Heart right ventricle (tissue), 16 donors: ENCODE data around the gene HNRNPU. TPM values are rescaled to one million over a fixed set of nuclear protein-coding genes. Genes with fewer than 3 reads are reported as not detected.

Experiments used
- ATAC-seq, 8 donors: fragments of 200-7000 bp; cut with Tn5 transposase; one replicate each; pipeline ENCODE4 v1.9.1; 2020; ENCODE audit warnings: mild to moderate bottlenecking in 8 of 8, moderate library complexity in 8 of 8, moderate number of reproducible peaks in 1 of 8
- DNase-seq, 2 donors: peaks; one replicate each; pipeline ENCODE4 v3.0.0-alpha.2; 2020
- H3K27ac ChIP-seq, 10 donors: fragments of 200-600 bp; sonication (generic) in 2 of 10; one replicate each; pipeline versions ENCODE4 v1.5.0 to v1.8.0; 2020 to 2022; ENCODE audit warnings: mild to moderate bottlenecking in 3 of 10
- H3K27me3 ChIP-seq, 7 donors: fragments of 200-600 bp; one replicate each; pipeline ENCODE4 v1.8.0; 2021 to 2022; ENCODE audit warnings: mild to moderate bottlenecking in 2 of 7
- H3K36me3 ChIP-seq, 9 donors: fragments of 200-600 bp; sonication (generic) in 1 of 9; one replicate each; pipeline versions ENCODE4 v1.5.0 to v1.8.0; 2020 to 2022; ENCODE audit warnings: mild to moderate bottlenecking in 2 of 9
- H3K4me1 ChIP-seq, 9 donors: fragments of 200-600 bp; sonication (generic) in 1 of 9; one replicate each; pipeline versions ENCODE4 v1.5.0 to v1.8.0; 2020 to 2022; ENCODE audit warnings: mild to moderate bottlenecking in 4 of 9
- H3K4me3 ChIP-seq, 10 donors: fragments of 200-600 bp; sonication (generic) in 2 of 10; one replicate each; pipeline versions ENCODE4 v1.5.0 to v1.8.0; 2020 to 2022; ENCODE audit warnings: mild to moderate bottlenecking in 7 of 10, moderate library complexity in 2 of 10
- H3K9me3 ChIP-seq, 11 donors: fragments of 200-600 bp in 10 of 11; sonication (generic) in 2 of 11; one replicate each; pipeline versions ENCODE4 v1.5.0 to v1.8.0; 2013 to 2022; ENCODE audit warnings: mild to moderate bottlenecking in 2 of 11, control low read depth in 1 of 11, moderate library complexity in 1 of 11
- CTCF ChIP-seq, 9 donors: fragments of 200-600 bp; sonication (generic) in 2 of 9; IDR thresholded peaks; one replicate each; pipeline versions ENCODE4 v1.5.0 to v1.8.0; 2021 to 2022; ENCODE audit warnings: antibody characterized with exemption in 9 of 9, mild to moderate bottlenecking in 5 of 9, moderate library complexity in 1 of 9
- WGBS, 2 donors: extraction: QIAGEN DNeasy Blood & Tissue Kit; methylation state at CpG; one replicate each; pipeline ENCODE4 v1.1.7; 2013; ENCODE audit warnings: inconsistent platforms in 1 of 2; 5-methylcytosine and 5-hydroxymethylcytosine counted together
- intact Hi-C, 10 donors: fragments of 100-400 bp; cut with DNase I; formaldehyde crosslinking; loops; one replicate each; pipeline versions ENCODE4 v1.11.1 to v1.14.2; 2022
- polyA plus RNA-seq, 2 donors: library from polyadenylated mRNA; stranded (reverse); fragments of 200-250 nt; gene quantifications; one replicate each; pipeline ENCODE4 v1.2.3, GENCODE V29; 2013
- total RNA-seq, 10 donors: library from RNA; stranded (reverse); fragmentation: NEBNext Ultra II Directional in 3 of 10; extraction: Animal tissue kit (Norgen Biotek cat#: 25700) in 3 of 10; gene quantifications; one replicate each; pipeline versions ENCODE4 v1.2.1 to v1.2.4, GENCODE V29; 2021 to 2023
- donor health status: Arrhythmogenic right ventricular cardiomyopathy.
- donor health status: ischemic (EF 13 %, LVEDD 7.1; RV severe dilation, severe dysfunction).
- donor health status: healthy with polysubstance abuse.
- donor health status: DM: no; HTN: yes; CAD: no.
- donor health status: DM: no; HTN: no; CAD: no.
- donor health status: ischemic (EF 25% LVEDD 6.9; RV normal size, moderate dysfunction).
- donor health status: ischemic (EF 25% LVEDD 5.7; RV mildly dilated, moderate dysfunction).
- donor health status: healthy.
- donor health status: DM: yes; HTN: yes; CAD: no.
- donor health status: Ischemic cardiomyopathy.
- donor health status: ischemic (EF 35%, LVEDD 5.7; RV mildly dilated, moderate dysfunction).
- donor health status: nonischemic (EF 11% LVEDD 7.7; RV severe dilation, severe dysfunction).
- donor health status: DM: yes; HTN: yes; CAD: no.
- donor health status: PGD.
- donor health status: ischemic (EF 29% LVEDD 5.4; RV normal size, mild dysfunction).
- donor health status: nonischemic (EF 23%, LVEDD 6.1; RV moderate dilation, normal function).

Gene HNRNPU
- total and polyA plus RNA-seq, 12 donors: 91.0 to 200 (median 171) TPM

- intact Hi-C loops: loop anchor here in 8 of 10 donors (2.0 to 10.0 kb wide), 10 partner anchors 26 to 410 kb away; partner anchors contain the start of genes COX20 (in 3 of the 8), ADSS2 (in 1 of the 8) and DESI2 (in 1 of the 8)
- no peak for ATAC-seq
- no peak for TF ChIP-seq CTCF (IDR thresholded peaks at IDR 0.05)
- H3K9me3 ChIP-seq: no peaks in the 10 kb centered on the region
- peak overlapping the region; percentile 39 to 100 (median 92) for H3K4me3 ChIP-seq
- H3K36me3 ChIP-seq: peaks cover 0 to 52% (median 39%) of the 10 kb centered on the region in 9 donors
- WGBS, 2 donors: 0 to 1% methylated on average over 7 of the region's 7 CpGs
- no peaks in the 10 kb centered on the region for H3K27me3 ChIP-seq
- H3K4me1 ChIP-seq: peaks cover 17 to 71% (median 62%) of the 10 kb centered on the region in 9 donors
- peak overlapping the region; percentile 99 to 100 (median 100) for H3K27ac ChIP-seq
- DNase-seq: no peak
These were observed 2.0 kb downstream of the HNRNPU start for GRCh38 chr1:244862354-244862698.

GRCh38 chr1:244861683-244862082 is 2.7 kb downstream of the HNRNPU start:
- H3K4me1 ChIP-seq: peaks cover 18 to 77% (median 64%) of the 10 kb centered on the region in 9 donors
- DNase-seq: no peak
- intact Hi-C loops: loop anchor here in 8 of 10 donors (2.0 to 10.0 kb wide), 11 partner anchors 23 to 409 kb away; partner anchors contain the start of genes COX20 (in 3 of the 8), ADSS2 (in 1 of the 8) and DESI2 (in 1 of the 8)
- H3K9me3 ChIP-seq: no peaks in the 10 kb centered on the region
- H3K4me3 ChIP-seq: peak overlapping the region in 9 of 10 donors; percentile 87 to 100 (median 92)
- peak overlapping the region in 5 of 10 donors; percentile 14 to 100 (median 100) for H3K27ac ChIP-seq
- 3 to 9% methylated on average over 2 of the region's 2 CpGs for WGBS, 2 donors
- ATAC-seq: no peak
- peaks cover 0 to 59% (median 46%) of the 10 kb centered on the region in 9 donors for H3K36me3 ChIP-seq
- TF ChIP-seq CTCF (IDR thresholded peaks at IDR 0.05): no peak
- no peaks in the 10 kb centered on the region for H3K27me3 ChIP-seq

- Histone ChIP-seq H3K9me3 (no peaks in the 10 kb centered on the region), H3K27ac (peak overlapping the region in 3 of 10 donors; percentile 12 to 100 (median 100)), H3K4me3 (peak overlapping the region in 9 of 10 donors; percentile 87 to 100 (median 92)), H3K27me3 (no peaks in the 10 kb centered on the region), H3K4me1 (peaks cover 18 to 77% (median 62%) of the 10 kb centered on the region in 9 donors), H3K36me3 (peaks cover 0 to 65% (median 51%) of the 10 kb centered on the region in 9 donors)
- intact Hi-C loops: loop anchor here in 7 of 10 donors (2.0 to 10.0 kb wide), 8 partner anchors 22 to 409 kb away; partner anchors contain the start of genes ADSS2 (in 1 of the 7) and DESI2 (in 1 of the 7)
- 3 to 5% methylated on average over 2 of the region's 2 CpGs for WGBS, 2 donors
- no peak for TF ChIP-seq CTCF (IDR thresholded peaks at IDR 0.05)
- ATAC-seq (no peak), DNase-seq (no peak)
These were observed 3.3 kb downstream of the HNRNPU start for GRCh38 chr1:244860914-244861610.

- ATAC-seq (no peak), DNase-seq (no peak)
- 39 to 49% methylated on average over 9 of the region's 9 CpGs for WGBS, 2 donors
- Histone ChIP-seq H3K27me3 (no peaks in the 10 kb centered on the region), H3K27ac (peak overlapping the region in 1 of 10 donors; percentile 5), H3K9me3 (no peaks in the 10 kb centered on the region), H3K36me3 (peaks cover 0 to 75% (median 61%) of the 10 kb centered on the region in 9 donors), H3K4me3 (peak overlapping the region in 7 of 10 donors; percentile 19 to 100 (median 92)), H3K4me1 (peaks cover 15 to 77% (median 59%) of the 10 kb centered on the region in 9 donors)
- TF ChIP-seq CTCF (IDR thresholded peaks at IDR 0.05): no peak
- intact Hi-C loops: loop anchor here in 7 of 10 donors (2.0 to 10.0 kb wide), 8 partner anchors 21 to 408 kb away; partner anchors contain the start of genes ADSS2 (in 1 of the 7) and DESI2 (in 1 of the 7)
These were observed 4.3 kb downstream of the HNRNPU start for GRCh38 chr1:244860078-244860477.
